Astrocyte (in vitro differentiated cells and primary cell): ENCODE data around the gene TMPRSS6. TPM values are rescaled to one million over a fixed set of nuclear protein-coding genes. Genes with fewer than 3 reads are reported as not detected.

Source experiments
- DNase-seq: peaks from one replicate; pipeline ENCODE4 v3.0.0-alpha.2; 2010; ENCODE audit warnings: low read depth
- FAIRE-seq: peaks from 2 replicates; lab custom pipeline; 2011; peaks lifted over from hg19 to GRCh38; lab: Jason Lieb, UNC
- H2AFZ ChIP-seq: 2 replicates; pipeline ENCODE4 v1.6.0; 2012; ENCODE audit warnings: low read depth, low read length, inconsistent platforms
- H3K27ac ChIP-seq: 2 replicates; pipeline ENCODE4 v1.5.1; 2011; ENCODE audit warnings: low read depth, low read length, inconsistent platforms
- H3K27me3 ChIP-seq: 2 replicates; pipeline ENCODE4 v1.6.0; 2011; ENCODE audit warnings: low read length, inconsistent platforms; ENCODE audit not compliant: insufficient read depth
- H3K36me3 ChIP-seq: 2 replicates; pipeline ENCODE4 v1.5.1; 2011; ENCODE audit warnings: low read length, inconsistent platforms; ENCODE audit not compliant: insufficient read depth
- H3K4me1 ChIP-seq: 2 replicates; pipeline ENCODE4 v1.5.1; 2011; ENCODE audit warnings: low read length, inconsistent platforms; ENCODE audit not compliant: insufficient read depth
- H3K4me2 ChIP-seq: 2 replicates; pipeline ENCODE4 v1.6.0; 2012; ENCODE audit warnings: low read length, inconsistent platforms
- H3K4me3 ChIP-seq: 2 replicates; pipeline ENCODE4 v1.5.1; 2011; ENCODE audit warnings: low read depth, mild to moderate bottlenecking, low read length, inconsistent platforms; ENCODE audit not compliant: insufficient read depth
- H3K79me2 ChIP-seq: 2 replicates; pipeline ENCODE4 v1.6.0; 2012; ENCODE audit warnings: mild to moderate bottlenecking, low read length, inconsistent platforms; ENCODE audit not compliant: insufficient read depth
- H3K9ac ChIP-seq: 2 replicates; pipeline ENCODE4 v1.6.0; 2012; ENCODE audit warnings: mild to moderate bottlenecking, low read length, inconsistent platforms
- H3K9me3 ChIP-seq: 2 replicates; pipeline ENCODE4 v1.5.1; 2012; ENCODE audit warnings: low read depth, mild to moderate bottlenecking, low read length, inconsistent platforms; ENCODE audit not compliant: insufficient read depth
- H4K20me1 ChIP-seq: 2 replicates; pipeline ENCODE4 v1.6.0; 2012; ENCODE audit warnings: low read length, inconsistent platforms; ENCODE audit not compliant: insufficient read depth
- H3K27ac Mint-ChIP-seq: one replicate; pipeline ENCODE4 v1.8.0; 2021; ENCODE audit warnings: mild to moderate bottlenecking, mixed read lengths; ENCODE audit not compliant: unreplicated experiment
- H3K27me3 Mint-ChIP-seq: one replicate; pipeline ENCODE4 v1.8.0; 2021; ENCODE audit warnings: low read depth, mixed read lengths; ENCODE audit not compliant: unreplicated experiment
- H3K36me3 Mint-ChIP-seq: one replicate; pipeline ENCODE4 v1.8.0; 2021; ENCODE audit warnings: low read depth, mixed read lengths; ENCODE audit not compliant: unreplicated experiment
- H3K4me1 Mint-ChIP-seq: one replicate; pipeline ENCODE4 v1.8.0; 2021; ENCODE audit warnings: low read depth, mixed read lengths; ENCODE audit not compliant: unreplicated experiment
- H3K4me3 Mint-ChIP-seq: one replicate; pipeline ENCODE4 v1.8.0; 2021; ENCODE audit warnings: mild to moderate bottlenecking, moderate library complexity, mixed read lengths; ENCODE audit not compliant: unreplicated experiment
- H3K9me3 Mint-ChIP-seq: one replicate; pipeline ENCODE4 v1.8.0; 2021; ENCODE audit warnings: mild to moderate bottlenecking, mixed read lengths; ENCODE audit not compliant: unreplicated experiment
- CTCF ChIP-seq: IDR thresholded peaks from 2 replicates; pipeline ENCODE4 v1.5.1; 2011; ENCODE audit warnings: low read depth, mild to moderate bottlenecking, inconsistent platforms, low read length, moderate library complexity; ENCODE audit not compliant: insufficient read depth
- EZH2 ChIP-seq: IDR thresholded peaks from 2 replicates; pipeline ENCODE4 v1.6.1; 2012; ENCODE audit warnings: mild to moderate bottlenecking, low read length, inconsistent platforms; ENCODE audit not compliant: insufficient read depth
- total RNA-seq: library from RNA; stranded (reverse); gene quantifications from 2 replicates; pipeline ENCODE4 v1.2.1, GENCODE V29; 2021

The TMPRSS6 gene
- total RNA-seq, 1 donor from 2014 or later = not detected

- Histone ChIP-seq H2AFZ (no peak overlapping the region), H3K27me3 (no peaks in the 10 kb centered on the region), H3K4me2 (no peak overlapping the region), H3K9ac (no peak overlapping the region), H3K27ac (no peak overlapping the region), H3K4me3 (no peak overlapping the region), H3K36me3 (peaks cover 7% of the 10 kb centered on the region), H3K4me1 (no peaks in the 10 kb centered on the region), H4K20me1 (peaks cover 45% of the 10 kb centered on the region), H3K79me2 (peaks cover 2% of the 10 kb centered on the region), H3K9me3 (no peaks in the 10 kb centered on the region)
- no peak overlapping the region for H3K4me3 Mint-ChIP-seq
- TF ChIP-seq CTCF (no peak), EZH2 (no peak)
- peaks cover 8% of the 10 kb centered on the region for H3K36me3 Mint-ChIP-seq
- H3K4me1 Mint-ChIP-seq = peaks cover 6% of the 10 kb centered on the region
- FAIRE-seq (no peak), DNase-seq (no peak)
- H3K27ac Mint-ChIP-seq = no peak overlapping the region
- H3K9me3 Mint-ChIP-seq = no peaks in the 10 kb centered on the region
- no peaks in the 10 kb centered on the region for H3K27me3 Mint-ChIP-seq
Observed at GRCh38 chr22:37027556-37027955, 82.0 kb downstream of the TMPRSS6 start.

- H3K4me1 Mint-ChIP-seq = peaks cover 4% of the 10 kb centered on the region
- no peaks in the 10 kb centered on the region for H3K9me3 Mint-ChIP-seq
- H3K27ac Mint-ChIP-seq = no peak overlapping the region
- FAIRE-seq (no peak), DNase-seq (no peak)
- Histone ChIP-seq H4K20me1 (peaks cover 55% of the 10 kb centered on the region), H3K27me3 (no peaks in the 10 kb centered on the region), H3K4me2 (no peak overlapping the region), H3K9ac (no peak overlapping the region), H3K4me3 (no peak overlapping the region), H3K36me3 (peaks cover 7% of the 10 kb centered on the region), H3K9me3 (no peaks in the 10 kb centered on the region), H3K27ac (no peak overlapping the region), H3K4me1 (no peaks in the 10 kb centered on the region), H3K79me2 (peaks cover 2% of the 10 kb centered on the region), H2AFZ (no peak overlapping the region)
- no peak overlapping the region for H3K4me3 Mint-ChIP-seq
- no peaks in the 10 kb centered on the region for H3K27me3 Mint-ChIP-seq
- TF ChIP-seq CTCF (no peak), EZH2 (no peak)
- peaks cover 8% of the 10 kb centered on the region for H3K36me3 Mint-ChIP-seq
Observed at GRCh38 chr22:37026325-37026724, 83.2 kb downstream of the TMPRSS6 start.

GRCh38 chr22:37025500-37026070 lies 83.9 kb downstream of the TMPRSS6 start:
- H3K27ac Mint-ChIP-seq = no peak overlapping the region

More at GRCh38 chr22:37025500-37026070, 83.9 kb downstream of the TMPRSS6 start:
- FAIRE-seq (no peak), DNase-seq (no peak)
- peaks cover 8% of the 10 kb centered on the region for H3K36me3 Mint-ChIP-seq
- Histone ChIP-seq H3K27me3 (no peaks in the 10 kb centered on the region), H3K27ac (no peak overlapping the region), H3K9ac (no peak overlapping the region), H3K79me2 (peaks cover 6% of the 10 kb centered on the region), H3K4me2 (no peak overlapping the region), H3K4me1 (peaks cover 2% of the 10 kb centered on the region), H4K20me1 (peaks cover 55% of the 10 kb centered on the region), H3K4me3 (no peak overlapping the region), H2AFZ (no peak overlapping the region), H3K9me3 (no peaks in the 10 kb centered on the region), H3K36me3 (peaks cover 7% of the 10 kb centered on the region)
- peaks cover 2% of the 10 kb centered on the region for H3K4me1 Mint-ChIP-seq
- TF ChIP-seq EZH2 = no peak
- TF ChIP-seq CTCF = no peak
- H3K4me3 Mint-ChIP-seq = no peak overlapping the region
- no peaks in the 10 kb centered on the region for H3K27me3 Mint-ChIP-seq
- H3K9me3 Mint-ChIP-seq = no peaks in the 10 kb centered on the region
